Upper lobe of right lung (tissue), 1 donor: Measurements from ENCODE around the gene IQSEC1. TPM values are rescaled to one million over a fixed set of nuclear protein-coding genes. Genes with fewer than 3 reads are reported as not detected.

Experiments
- ATAC-seq: fragments of 200-7000 bp; cut with Tn5 transposase; one replicate; pipeline ENCODE4 v1.9.1; 2020; ENCODE audit warnings: mild to moderate bottlenecking, moderate library complexity
- DNase-seq: peaks from one replicate; pipeline ENCODE4 v3.0.0-alpha.2; 2020
- H3K27ac ChIP-seq: fragments of 200-600 bp; one replicate; pipeline ENCODE4 v1.8.0; 2022
- H3K27me3 ChIP-seq: fragments of 200-600 bp; one replicate; pipeline ENCODE4 v1.8.0; 2022; ENCODE audit warnings: mild to moderate bottlenecking
- H3K36me3 ChIP-seq: fragments of 200-600 bp; one replicate; pipeline ENCODE4 v1.8.0; 2022
- H3K4me1 ChIP-seq: fragments of 200-600 bp; one replicate; pipeline ENCODE4 v1.8.0; 2022
- H3K4me3 ChIP-seq: fragments of 200-600 bp; one replicate; pipeline ENCODE4 v1.8.0; 2022; ENCODE audit warnings: mild to moderate bottlenecking
- H3K9me3 ChIP-seq: fragments of 200-600 bp; one replicate; pipeline ENCODE4 v1.8.0; 2022
- CTCF ChIP-seq: fragments of 200-600 bp; IDR thresholded peaks from one replicate; pipeline ENCODE4 v1.8.0; 2022; ENCODE audit warnings: antibody characterized with exemption
- intact Hi-C: fragments of 100-400 bp; cut with DNase I; formaldehyde crosslinking; loops from one replicate; pipeline ENCODE4 v1.11.0; 2022
- total RNA-seq: library from RNA; stranded (reverse); fragmentation: NEBNext Ultra II Directional; extraction: Animal tissue kit (Norgen Biotek cat#: 25700); gene quantifications from one replicate; pipeline ENCODE4 v1.2.1, GENCODE V29; 2021
- donor health status: DM: no; HTN: yes; CAD: no; lungs with severe emphysema.

IQSEC1 gene
- total RNA-seq, 1 donor from 2014 or later: 61.6 TPM

DNA sequence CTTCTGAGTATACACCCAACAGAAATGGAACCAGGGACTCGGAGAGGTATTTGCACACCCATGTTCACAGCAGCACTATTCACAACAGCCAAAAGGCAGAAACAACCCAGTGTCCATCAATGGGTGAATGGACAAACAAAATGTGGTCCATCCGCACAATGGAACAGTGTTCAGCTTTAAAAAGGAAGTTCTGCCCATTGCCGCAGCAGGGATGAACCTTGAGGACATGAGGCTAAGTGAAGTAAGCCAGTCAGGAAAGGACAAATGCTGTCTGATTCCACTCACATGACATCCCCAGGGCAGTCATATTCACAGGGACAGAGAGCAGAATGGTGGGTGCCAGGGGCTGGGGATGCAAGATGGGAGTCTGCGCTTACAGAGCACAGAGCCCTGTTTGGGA is 7.5 kb downstream of the IQSEC1 start:
- no peaks in the 10 kb centered on the region for H3K27me3 ChIP-seq
- no peaks in the 10 kb centered on the region for H3K36me3 ChIP-seq
- H3K27ac ChIP-seq: no peak overlapping the region
- no peak overlapping the region for H3K4me3 ChIP-seq
- intact Hi-C loops: no loop called here
- no peak for DNase-seq
- no peak for TF ChIP-seq CTCF
- H3K9me3 ChIP-seq: no peaks in the 10 kb centered on the region
- no peak for ATAC-seq
- H3K4me1 ChIP-seq: no peaks in the 10 kb centered on the region

GRCh38 chr3:13064964-13065363 is 8.3 kb downstream of the IQSEC1 start:
- Histone ChIP-seq H3K4me1 (no peaks in the 10 kb centered on the region), H3K27me3 (no peaks in the 10 kb centered on the region), H3K9me3 (no peaks in the 10 kb centered on the region), H3K36me3 (no peaks in the 10 kb centered on the region), H3K27ac (no peak overlapping the region), H3K4me3 (no peak overlapping the region)
- ATAC-seq: no peak
- DNase-seq: no peak
- intact Hi-C loops: no loop called here
- TF ChIP-seq CTCF: no peak

- Histone ChIP-seq H3K36me3 (no peaks in the 10 kb centered on the region), H3K27ac (no peak overlapping the region), H3K4me3 (no peak overlapping the region), H3K27me3 (no peaks in the 10 kb centered on the region), H3K9me3 (no peaks in the 10 kb centered on the region), H3K4me1 (no peaks in the 10 kb centered on the region)
- intact Hi-C loops: no loop called here
- DNase-seq (no peak), ATAC-seq (no peak)
- no peak for TF ChIP-seq CTCF
Observed at GRCh38 chr3:13064159-13064868, 8.9 kb downstream of the IQSEC1 start.

DNA sequence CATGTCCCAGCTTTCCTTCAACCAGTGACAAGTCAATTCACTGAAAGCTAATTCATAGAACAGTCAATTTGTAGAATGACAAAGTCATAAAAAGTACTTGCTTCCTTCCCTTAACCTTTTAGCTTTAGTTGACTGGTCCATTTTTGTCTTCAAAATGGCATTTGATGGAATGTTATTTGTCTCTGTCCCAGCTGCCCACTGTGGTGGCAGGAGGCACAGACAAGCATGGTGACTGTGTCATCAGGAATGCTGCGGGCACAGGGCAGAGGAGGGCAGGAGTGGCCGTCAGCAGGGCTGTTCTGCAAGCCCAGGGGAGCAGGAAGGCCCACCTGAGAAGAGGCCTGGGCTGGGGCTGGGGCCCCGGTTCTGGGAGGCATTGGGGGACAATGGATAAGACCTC is 10.0 kb downstream of the IQSEC1 start:
- intact Hi-C loops: no loop called here
- no peak overlapping the region for H3K27ac ChIP-seq
- ATAC-seq: no peak
- no peaks in the 10 kb centered on the region for H3K36me3 ChIP-seq
- no peaks in the 10 kb centered on the region for H3K27me3 ChIP-seq
- no peak for TF ChIP-seq CTCF
- no peak overlapping the region for H3K4me3 ChIP-seq
- H3K4me1 ChIP-seq: no peaks in the 10 kb centered on the region
- no peak for DNase-seq
- no peaks in the 10 kb centered on the region for H3K9me3 ChIP-seq

- Histone ChIP-seq H3K27me3 (no peaks in the 10 kb centered on the region), H3K27ac (no peak overlapping the region), H3K4me1 (no peaks in the 10 kb centered on the region), H3K4me3 (no peak overlapping the region), H3K36me3 (no peaks in the 10 kb centered on the region), H3K9me3 (no peaks in the 10 kb centered on the region)
- intact Hi-C loops: no loop called here
- DNase-seq: no peak
- ATAC-seq: no peak
- TF ChIP-seq CTCF: no peak
Observed at GRCh38 chr3:13062647-13063046, 10.6 kb downstream of the IQSEC1 start.
